ENCODE results near the gene SH3RF2.
"Not testable (repeated sequence)": the region's sequence is repeated elsewhere in the genome, so short reads cannot be mapped to it uniquely, and the experiment has no call there.

SH3RF2 gene

DNA sequence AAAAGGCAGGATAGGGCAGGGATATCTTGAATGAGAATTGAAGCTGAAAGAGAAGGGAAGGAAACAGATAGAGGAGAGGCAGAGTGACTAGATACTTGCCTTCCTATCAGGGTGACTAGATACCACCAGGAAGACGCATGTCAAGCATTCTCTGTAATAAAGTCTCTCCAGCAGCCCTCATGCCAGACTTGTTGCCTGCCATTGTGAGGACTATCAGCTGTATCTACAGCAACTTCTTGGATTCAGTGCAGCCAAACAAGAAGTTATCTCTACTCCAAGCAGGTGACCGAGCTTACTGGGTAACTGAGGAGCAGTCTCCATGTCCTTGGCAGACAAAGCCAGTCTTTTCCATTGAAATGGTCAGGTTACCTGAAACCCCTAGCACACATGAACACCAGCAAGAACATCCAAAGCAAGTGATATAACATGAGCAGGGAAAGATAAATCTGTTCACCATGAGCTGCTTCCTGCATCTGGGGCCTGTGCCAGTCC, 9.3 kb downstream of the SH3RF2 start:
- Histone ChIP-seq H3K9me3 (ENCODE audit: control insufficient read depth, low read length) (no peaks in the 10 kb centered on the region), H3K27ac (ENCODE audit: insufficient read depth, low read length, poor library complexity, severe bottlenecking) (no peak overlapping the region), H3K36me3 (ENCODE audit: control insufficient read depth, insufficient read depth, low read length) (no peaks in the 10 kb centered on the region), H3K4me3 (ENCODE audit: insufficient read depth, low read depth, low read length, poor library complexity, severe bottlenecking) (no peak overlapping the region), H3K4me1 (ENCODE audit: control insufficient read depth, insufficient read depth, low read length, poor library complexity, severe bottlenecking) (no peaks in the 10 kb centered on the region), H3K27me3 (replicated peaks; ENCODE audit: control insufficient read depth, insufficient read depth, low read length, poor library complexity, severe bottlenecking) (no peaks in the 10 kb centered on the region)
- DNase-seq = no peak

- Histone ChIP-seq H3K36me3 (ENCODE audit: control insufficient read depth, insufficient read depth, low read length) (no peaks in the 10 kb centered on the region), H3K27me3 (replicated peaks; ENCODE audit: control insufficient read depth, insufficient read depth, low read length, poor library complexity, severe bottlenecking) (no peaks in the 10 kb centered on the region), H3K9me3 (ENCODE audit: control insufficient read depth, low read length) (no peaks in the 10 kb centered on the region), H3K4me1 (ENCODE audit: control insufficient read depth, insufficient read depth, low read length, poor library complexity, severe bottlenecking) (no peaks in the 10 kb centered on the region), H3K27ac (ENCODE audit: insufficient read depth, low read length, poor library complexity, severe bottlenecking) (no peak overlapping the region), H3K4me3 (ENCODE audit: insufficient read depth, low read depth, low read length, poor library complexity, severe bottlenecking) (no peak overlapping the region)
- no peak for DNase-seq
Observed at GRCh38 chr5:145946112-145946861, 9.9 kb downstream of the SH3RF2 start.

DNA sequence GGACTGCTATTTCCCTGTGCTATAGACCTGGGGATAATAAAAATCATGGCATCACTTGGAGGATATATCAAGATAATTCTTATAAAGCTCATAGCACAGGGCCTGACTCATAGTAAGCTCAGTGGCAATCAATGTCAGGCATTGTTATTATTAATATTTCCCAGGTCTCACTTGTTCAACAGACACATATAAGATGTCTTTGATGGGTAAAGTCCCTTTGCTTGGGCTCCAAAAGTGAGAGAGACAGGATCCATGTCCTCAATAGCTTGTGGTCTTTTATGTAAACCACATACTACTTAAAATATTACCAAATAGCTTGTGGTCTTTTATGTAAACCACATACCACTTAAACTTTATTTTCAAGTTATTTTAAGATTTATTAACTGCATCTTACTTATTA, 11.2 kb downstream of the SH3RF2 start:
- no peaks in the 10 kb centered on the region for H3K4me1 ChIP-seq (ENCODE audit: control insufficient read depth, insufficient read depth, low read length, poor library complexity, severe bottlenecking)
- H3K27me3 ChIP-seq (replicated peaks; ENCODE audit: control insufficient read depth, insufficient read depth, low read length, poor library complexity, severe bottlenecking) = no peaks in the 10 kb centered on the region
- no peak for DNase-seq
- no peak overlapping the region for H3K27ac ChIP-seq (ENCODE audit: insufficient read depth, low read length, poor library complexity, severe bottlenecking)
- H3K4me3 ChIP-seq (ENCODE audit: insufficient read depth, low read depth, low read length, poor library complexity, severe bottlenecking) = no peak overlapping the region
- no peaks in the 10 kb centered on the region for H3K36me3 ChIP-seq (ENCODE audit: control insufficient read depth, insufficient read depth, low read length)
- no peaks in the 10 kb centered on the region for H3K9me3 ChIP-seq (ENCODE audit: control insufficient read depth, low read length)

GRCh38 chr5:145948047-145948446, 11.7 kb downstream of the SH3RF2 start:
- Histone ChIP-seq H3K27ac (ENCODE audit: insufficient read depth, low read length, poor library complexity, severe bottlenecking) (no peak overlapping the region), H3K9me3 (ENCODE audit: control insufficient read depth, low read length) (no peaks in the 10 kb centered on the region), H3K4me3 (ENCODE audit: insufficient read depth, low read depth, low read length, poor library complexity, severe bottlenecking) (no peak overlapping the region), H3K4me1 (ENCODE audit: control insufficient read depth, insufficient read depth, low read length, poor library complexity, severe bottlenecking) (no peaks in the 10 kb centered on the region), H3K27me3 (replicated peaks; ENCODE audit: control insufficient read depth, insufficient read depth, low read length, poor library complexity, severe bottlenecking) (no peaks in the 10 kb centered on the region), H3K36me3 (ENCODE audit: control insufficient read depth, insufficient read depth, low read length) (no peaks in the 10 kb centered on the region)
- no peak for DNase-seq

GRCh38 chr5:145948921-145949320, 12.5 kb downstream of the SH3RF2 start:
- H3K4me3 ChIP-seq (ENCODE audit: insufficient read depth, low read depth, low read length, poor library complexity, severe bottlenecking) = no peak overlapping the region
- no peaks in the 10 kb centered on the region for H3K36me3 ChIP-seq (ENCODE audit: control insufficient read depth, insufficient read depth, low read length)
- no peaks in the 10 kb centered on the region for H3K4me1 ChIP-seq (ENCODE audit: control insufficient read depth, insufficient read depth, low read length, poor library complexity, severe bottlenecking)
- no peaks in the 10 kb centered on the region for H3K9me3 ChIP-seq (ENCODE audit: control insufficient read depth, low read length)
- no peak for DNase-seq
- H3K27me3 ChIP-seq (replicated peaks; ENCODE audit: control insufficient read depth, insufficient read depth, low read length, poor library complexity, severe bottlenecking) = no peaks in the 10 kb centered on the region
- H3K27ac ChIP-seq (ENCODE audit: insufficient read depth, low read length, poor library complexity, severe bottlenecking) = no peak overlapping the region

DNA sequence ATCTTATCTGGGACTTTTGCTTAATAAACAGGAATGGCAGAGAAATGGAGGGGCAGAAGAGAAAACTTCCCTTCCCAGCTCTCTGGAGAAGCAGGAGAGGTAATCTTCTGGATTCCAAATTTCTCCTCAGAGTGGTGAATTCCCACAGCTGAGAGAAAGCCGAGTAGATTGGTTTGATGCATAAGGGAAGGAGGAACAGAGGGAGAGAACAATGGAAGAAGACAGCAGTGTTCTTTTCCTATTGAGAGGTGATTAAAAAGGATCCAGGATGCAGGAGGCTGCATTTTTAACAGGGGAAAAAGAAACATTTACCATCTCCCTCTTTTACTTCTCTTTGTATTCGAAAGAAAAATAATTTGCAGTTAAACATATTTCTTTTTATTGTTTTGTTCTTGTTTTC, 13.1 kb downstream of the SH3RF2 start:
- DNase-seq = no peak
- Histone ChIP-seq H3K27ac (ENCODE audit: insufficient read depth, low read length, poor library complexity, severe bottlenecking) (no peak overlapping the region), H3K4me3 (ENCODE audit: insufficient read depth, low read depth, low read length, poor library complexity, severe bottlenecking) (no peak overlapping the region), H3K27me3 (replicated peaks; ENCODE audit: control insufficient read depth, insufficient read depth, low read length, poor library complexity, severe bottlenecking) (no peaks in the 10 kb centered on the region), H3K4me1 (ENCODE audit: control insufficient read depth, insufficient read depth, low read length, poor library complexity, severe bottlenecking) (no peaks in the 10 kb centered on the region), H3K9me3 (ENCODE audit: control insufficient read depth, low read length) (no peaks in the 10 kb centered on the region), H3K36me3 (ENCODE audit: control insufficient read depth, insufficient read depth, low read length) (no peaks in the 10 kb centered on the region)

- DNase-seq = no peak
- Histone ChIP-seq H3K27me3 (replicated peaks; ENCODE audit: control insufficient read depth, insufficient read depth, low read length, poor library complexity, severe bottlenecking) (no peaks in the 10 kb centered on the region), H3K27ac (ENCODE audit: insufficient read depth, low read length, poor library complexity, severe bottlenecking) (no peak overlapping the region)
Observed at GRCh38 chr5:145951071-145951470, 14.7 kb downstream of the SH3RF2 start.

GRCh38 chr5:145953202-145953601, 16.8 kb downstream of the SH3RF2 start:
- H3K27me3 ChIP-seq (replicated peaks; ENCODE audit: control insufficient read depth, insufficient read depth, low read length, poor library complexity, severe bottlenecking) = no peaks in the 10 kb centered on the region

More at GRCh38 chr5:145951071-145951470, 14.7 kb downstream of the SH3RF2 start:
- Histone ChIP-seq H3K4me3 (ENCODE audit: insufficient read depth, low read depth, low read length, poor library complexity, severe bottlenecking) (no peak overlapping the region), H3K9me3 (ENCODE audit: control insufficient read depth, low read length) (no peaks in the 10 kb centered on the region), H3K4me1 (ENCODE audit: control insufficient read depth, insufficient read depth, low read length, poor library complexity, severe bottlenecking) (no peaks in the 10 kb centered on the region), H3K36me3 (ENCODE audit: control insufficient read depth, insufficient read depth, low read length) (no peaks in the 10 kb centered on the region)

GRCh38 chr5:145954140-145954539, 17.8 kb downstream of the SH3RF2 start:
- not testable (repeated sequence) for DNase-seq; H3K36me3 ChIP-seq (ENCODE audit: control insufficient read depth, insufficient read depth, low read length); H3K4me1 ChIP-seq (ENCODE audit: control insufficient read depth, insufficient read depth, low read length, poor library complexity, severe bottlenecking); H3K9me3 ChIP-seq (ENCODE audit: control insufficient read depth, low read length); H3K27me3 ChIP-seq (replicated peaks; ENCODE audit: control insufficient read depth, insufficient read depth, low read length, poor library complexity, severe bottlenecking); H3K4me3 ChIP-seq (ENCODE audit: insufficient read depth, low read depth, low read length, poor library complexity, severe bottlenecking); H3K27ac ChIP-seq (ENCODE audit: insufficient read depth, low read length, poor library complexity, severe bottlenecking)

More at GRCh38 chr5:145953202-145953601, 16.8 kb downstream of the SH3RF2 start:
- H3K9me3 ChIP-seq (ENCODE audit: control insufficient read depth, low read length) = no peaks in the 10 kb centered on the region
- no peaks in the 10 kb centered on the region for H3K36me3 ChIP-seq (ENCODE audit: control insufficient read depth, insufficient read depth, low read length)
- no peak for DNase-seq
- H3K4me1 ChIP-seq (ENCODE audit: control insufficient read depth, insufficient read depth, low read length, poor library complexity, severe bottlenecking) = no peaks in the 10 kb centered on the region
- H3K27ac ChIP-seq (ENCODE audit: insufficient read depth, low read length, poor library complexity, severe bottlenecking) = no peak overlapping the region
- H3K4me3 ChIP-seq (ENCODE audit: insufficient read depth, low read depth, low read length, poor library complexity, severe bottlenecking) = no peak overlapping the region

DNA sequence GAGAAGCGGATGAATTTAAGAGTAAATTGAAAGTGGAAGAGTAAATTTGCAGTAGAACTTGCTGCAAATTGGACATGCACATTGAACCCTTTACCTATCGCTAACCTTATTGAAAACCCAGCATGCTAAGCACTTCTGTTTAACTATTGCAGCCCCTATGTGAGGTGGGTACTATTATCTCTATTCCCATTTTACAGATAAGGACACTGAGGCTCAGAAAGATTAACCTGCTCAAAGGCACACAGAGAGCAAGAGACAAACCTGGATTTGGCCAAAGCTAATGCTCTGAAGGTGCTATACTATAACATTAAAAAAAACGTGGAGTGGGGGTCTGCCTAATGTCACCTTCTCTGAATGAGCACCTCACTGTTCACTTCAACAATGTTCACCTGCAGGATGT, 21.0 kb downstream of the SH3RF2 start:
- Histone ChIP-seq H3K4me3 (ENCODE audit: insufficient read depth, low read depth, low read length, poor library complexity, severe bottlenecking) (no peak overlapping the region), H3K36me3 (ENCODE audit: control insufficient read depth, insufficient read depth, low read length) (no peaks in the 10 kb centered on the region), H3K27ac (ENCODE audit: insufficient read depth, low read length, poor library complexity, severe bottlenecking) (no peak overlapping the region), H3K27me3 (replicated peaks; ENCODE audit: control insufficient read depth, insufficient read depth, low read length, poor library complexity, severe bottlenecking) (no peaks in the 10 kb centered on the region), H3K9me3 (ENCODE audit: control insufficient read depth, low read length) (no peaks in the 10 kb centered on the region), H3K4me1 (ENCODE audit: control insufficient read depth, insufficient read depth, low read length, poor library complexity, severe bottlenecking) (no peaks in the 10 kb centered on the region)
- no peak for DNase-seq

All from effector memory CD4-positive, alpha-beta T cell (primary cell).